Ramos (cell line): ENCODE measurements around the gene TTC34.
"Not testable (repeated sequence)": the region's sequence is repeated elsewhere in the genome, so short reads cannot be mapped to it uniquely, and the experiment has no call there.

Experiments
- in situ Hi-C: fragments of 300-500 bp; cut with MboI; formaldehyde crosslinking; loops from one replicate; pipeline ENCODE4 v1.14.3; 2022; ENCODE audit warnings: low sequenced_read_pairs; ENCODE audit not compliant: unreplicated experiment

TTC34 gene

GRCh38 chr1:2786329-2787162, 14.9 kb downstream of the TTC34 start:
- in situ Hi-C loops, result loop anchor here (25.0 kb wide), 2 partner anchors 374 to 824 kb away; partner anchors contain the start of gene PEX10

GRCh38 chr1:2785631-2786328, 15.7 kb downstream of the TTC34 start:
- in situ Hi-C loops, result loop anchor here (25.0 kb wide), 2 partner anchors 373 to 823 kb away; partner anchors contain the start of gene PEX10

GRCh38 chr1:2784854-2785630, 16.5 kb downstream of the TTC34 start:
- in situ Hi-C loops, result loop anchor here (25.0 kb wide), 2 partner anchors 373 to 823 kb away; partner anchors contain the start of gene PEX10

- in situ Hi-C loops, result loop anchor here (25.0 kb wide), 2 partner anchors 371 to 821 kb away; partner anchors contain the start of gene PEX10
These were observed 17.8 kb downstream of the TTC34 start for GRCh38 chr1:2783435-2784397.

- in situ Hi-C loops, result loop anchor here (25.0 kb wide), 2 partner anchors 371 to 821 kb away; partner anchors contain the start of gene PEX10
These were observed 18.4 kb downstream of the TTC34 start for GRCh38 chr1:2783069-2783434.

GRCh38 chr1:2781627-2782026, 19.9 kb downstream of the TTC34 start:
- in situ Hi-C loops, result loop anchor here (25.0 kb wide), 2 partner anchors 369 to 819 kb away; partner anchors contain the start of gene PEX10

GRCh38 chr1:2778220-2778592, 23.3 kb downstream of the TTC34 start:
- in situ Hi-C loops, result loop anchor here (25.0 kb wide), 2 partner anchors 366 to 816 kb away; partner anchors contain the start of gene PEX10

- in situ Hi-C loops, result loop anchor here (25.0 kb wide), 2 partner anchors 365 to 815 kb away; partner anchors contain the start of gene PEX10
These were observed 23.9 kb downstream of the TTC34 start for GRCh38 chr1:2777424-2778219.

GRCh38 chr1:2775333-2775732, 26.2 kb downstream of the TTC34 start:
- in situ Hi-C loops, result loop anchor here (25.0 kb wide), 2 partner anchors 363 to 813 kb away; partner anchors contain the start of gene PEX10

- in situ Hi-C loops, result not testable (repeated sequence)
These were observed 33.4 kb downstream of the TTC34 start for GRCh38 chr1:2768052-2768451.

GRCh38 chr1:2759433-2759832, 42.1 kb downstream of the TTC34 start:
- in situ Hi-C loops, result not testable (repeated sequence)

GRCh38 chr1:2757519-2757918, 44.0 kb downstream of the TTC34 start:
- in situ Hi-C loops, result not testable (repeated sequence)

- in situ Hi-C loops, result not testable (repeated sequence)
These were observed 46.1 kb downstream of the TTC34 start for GRCh38 chr1:2755426-2755825.

GRCh38 chr1:2754597-2754996, 46.9 kb downstream of the TTC34 start:
- in situ Hi-C loops, result not testable (repeated sequence)

GRCh38 chr1:2752503-2752902, 49.0 kb downstream of the TTC34 start:
- in situ Hi-C loops, result not testable (repeated sequence)

- in situ Hi-C loops, result not testable (repeated sequence)
These were observed 49.6 kb downstream of the TTC34 start for GRCh38 chr1:2751866-2752265.

GRCh38 chr1:2750766-2751730, 50.4 kb downstream of the TTC34 start:
- in situ Hi-C loops, result not testable (repeated sequence)
